ENCODE data around the gene DLK2. TPM values are rescaled to one million over a fixed set of nuclear protein-coding genes. Genes with fewer than 3 reads are reported as not detected.

The DLK2 gene
- total RNA-seq (2022; extraction: Qiagen RNA extraction; ENCODE audit: low read depth), result 2.7 to 7.1 TPM (median 5.8 TPM) in 5 replicates

DNA sequence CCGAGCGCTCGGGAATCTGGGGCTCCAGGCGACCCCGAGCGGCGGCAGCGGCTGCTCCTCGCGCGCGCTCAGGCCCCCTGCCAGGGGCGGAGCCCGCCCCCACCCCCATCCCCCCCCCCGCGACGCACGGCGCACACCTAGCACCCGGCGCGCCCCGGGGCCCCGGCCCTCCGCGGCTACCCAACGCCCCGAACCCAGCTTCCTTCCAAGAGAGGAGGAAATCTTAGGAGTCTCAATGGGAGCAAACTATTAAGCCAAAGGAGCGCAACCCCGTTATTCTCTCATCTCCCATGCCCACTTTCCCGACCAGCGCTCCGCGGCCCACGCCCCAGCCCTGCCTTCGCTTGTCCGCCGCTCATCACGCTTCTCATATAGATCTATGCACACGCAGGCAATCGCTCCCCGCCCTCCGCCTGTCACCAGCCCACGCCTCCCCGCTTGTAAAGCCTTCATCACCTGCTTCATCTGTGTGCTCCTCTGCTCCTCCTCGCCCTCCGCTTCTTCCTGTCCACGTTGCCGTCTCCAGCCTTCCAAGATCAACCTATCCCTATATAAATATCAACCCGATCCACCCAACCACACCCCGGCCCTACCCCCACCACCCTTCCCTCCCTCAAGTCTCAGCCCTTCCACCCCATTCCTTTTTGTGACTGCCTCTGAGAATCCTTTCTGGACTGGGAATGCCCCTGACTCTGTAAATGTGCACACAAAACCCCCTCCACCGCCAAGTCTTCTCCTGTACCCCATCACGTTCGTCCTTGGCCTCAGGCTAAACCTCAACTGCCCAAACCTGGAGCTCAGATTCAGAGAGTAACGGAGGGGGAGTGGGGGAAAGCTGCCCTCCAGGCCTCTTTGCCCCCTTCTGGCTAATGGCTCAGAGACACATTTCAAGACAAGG, at the start of gene DLK2:
Gene DLK2 (minus strand): TSS at position 18 of the 898 bp plus-strand sequence. CDS start 723 bp downstream, outside the sequence.

GRCh38 chr6:43477235-43478007, 22.1 kb upstream of the DLK2 start, which contains the start of gene TJAP1:
TSS of gene TJAP1 (plus strand) at chr6:43477570. CDS start at chr6:43499002, 21,432 bp downstream.

DNA sequence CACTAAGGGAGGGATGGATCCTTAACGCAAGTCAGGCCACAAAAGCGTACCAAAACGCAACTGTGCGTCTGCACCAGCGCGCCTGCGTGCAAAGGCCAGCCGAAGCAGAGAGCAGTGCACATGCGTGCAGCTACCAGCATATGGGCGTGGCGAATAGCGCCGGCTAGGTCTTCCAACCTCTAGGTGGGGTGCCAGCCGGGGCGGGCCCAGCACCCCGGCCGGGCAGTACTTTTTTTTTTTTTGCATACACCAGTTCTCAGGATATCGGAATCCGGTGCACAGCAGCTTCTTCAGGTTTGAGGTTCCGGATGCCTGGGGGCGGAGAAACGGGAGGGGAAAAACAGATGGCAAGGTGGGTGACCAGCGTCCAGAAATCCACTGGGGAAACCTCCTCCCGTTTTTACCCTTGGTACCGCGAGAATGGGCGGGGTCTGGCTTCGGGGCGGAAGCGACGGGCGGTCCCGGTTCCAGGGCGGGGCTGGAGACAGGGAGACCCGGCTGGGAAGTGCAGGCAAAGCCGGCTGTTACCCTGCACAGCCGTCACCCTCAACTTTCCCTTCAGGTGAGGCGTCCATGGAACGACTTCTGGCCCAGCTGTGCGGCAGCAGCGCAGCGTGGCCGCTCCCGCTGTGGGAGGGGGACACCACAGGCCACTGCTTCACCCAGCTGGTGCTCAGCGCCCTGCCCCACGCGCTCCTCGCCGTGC, 27.8 kb downstream of the DLK2 start, which contains the start of gene ABCC10:
Gene ABCC10 (plus strand): TSS at position 136 of the 706 bp plus-strand sequence. CDS start 438 bp downstream, at position 574.

Other genes starting within 250 kb of the DLK2 start
- 68.3 to 104 TPM (median 95.7 TPM) in 5 replicates for gene DNPH1, start 226.1 kb downstream of the DLK2 start, total RNA-seq (2022; extraction: Qiagen RNA extraction; ENCODE audit: low read depth)
- 0.03 to 0.08 TPM (median 0.06 TPM) in 4 of 5 replicates, not detected in the other for gene TTBK1, start 212.1 kb downstream of the DLK2 start, total RNA-seq (2022; extraction: Qiagen RNA extraction; ENCODE audit: low read depth)
- gene SLC22A7, start 157.3 kb downstream of the DLK2 start, total RNA-seq (2022; extraction: Qiagen RNA extraction; ENCODE audit: low read depth), result not detected in 5 replicates
- gene CRIP3, start 146.7 kb downstream of the DLK2 start, total RNA-seq (2022; extraction: Qiagen RNA extraction; ENCODE audit: low read depth), result 0.20 to 0.62 TPM (median 0.57 TPM) in 5 replicates
- 4.3 to 5.9 TPM (median 5.6 TPM) in 5 replicates for gene ZNF318, start 85.9 kb downstream of the DLK2 start, total RNA-seq (2022; extraction: Qiagen RNA extraction; ENCODE audit: low read depth)
- 9.4 to 11.9 TPM (median 9.4 TPM) in 5 replicates for gene ABCC10, start 28.0 kb downstream of the DLK2 start, total RNA-seq (2022; extraction: Qiagen RNA extraction; ENCODE audit: low read depth)
- gene TJAP1, start 22.0 kb upstream of the DLK2 start, total RNA-seq (2022; extraction: Qiagen RNA extraction; ENCODE audit: low read depth), result 16.2 to 21.4 TPM (median 20.3 TPM) in 5 replicates
- 0.51 to 1.4 TPM (median 1.1 TPM) in 5 replicates for gene LRRC73, start 54.8 kb upstream of the DLK2 start, total RNA-seq (2022; extraction: Qiagen RNA extraction; ENCODE audit: low read depth)
- gene YIPF3, start 61.4 kb upstream of the DLK2 start, total RNA-seq (2022; extraction: Qiagen RNA extraction; ENCODE audit: low read depth), result 58.3 to 70.4 TPM (median 68.9 TPM) in 5 replicates
- 48.5 to 61.1 TPM (median 52.6 TPM) in 5 replicates for gene POLR1C, start 61.5 kb upstream of the DLK2 start, total RNA-seq (2022; extraction: Qiagen RNA extraction; ENCODE audit: low read depth)
- 27.2 to 32.0 TPM (median 29.3 TPM) in 5 replicates for gene XPO5, start 120.5 kb upstream of the DLK2 start, total RNA-seq (2022; extraction: Qiagen RNA extraction; ENCODE audit: low read depth)
- 7.9 to 10.0 TPM (median 8.7 TPM) in 5 replicates for gene POLH, start 120.6 kb upstream of the DLK2 start, total RNA-seq (2022; extraction: Qiagen RNA extraction; ENCODE audit: low read depth)
- 15.8 to 21.8 TPM (median 19.1 TPM) in 5 replicates for gene GTPBP2, start 173.7 kb upstream of the DLK2 start, total RNA-seq (2022; extraction: Qiagen RNA extraction; ENCODE audit: low read depth)
- 33.0 to 39.2 TPM (median 35.1 TPM) in 5 replicates for gene MAD2L1BP, start 180.3 kb upstream of the DLK2 start, total RNA-seq (2022; extraction: Qiagen RNA extraction; ENCODE audit: low read depth)
- 0.12 to 0.27 TPM (median 0.24 TPM) in 5 replicates for gene RSPH9, start 189.5 kb upstream of the DLK2 start, total RNA-seq (2022; extraction: Qiagen RNA extraction; ENCODE audit: low read depth)
- gene MRPS18A, start 232.2 kb upstream of the DLK2 start, total RNA-seq (2022; extraction: Qiagen RNA extraction; ENCODE audit: low read depth), result 46.4 to 49.8 TPM (median 47.4 TPM) in 5 replicates